Kidney glomerular epithelial cell (primary cell): Measurements from ENCODE around the gene VPS29.

Source experiments
- DNase-seq: peaks from one replicate; lab custom pipeline; 2025; lab: John Stamatoyannopoulos, UW

VPS29 gene

GRCh38 chr12:110444455-110444854, 57.5 kb downstream of the VPS29 start:
- DNase-seq = no peak
